GM21447 (cell line): Measurements from ENCODE around the gene RASL11A.
"Not testable (repeated sequence)": the region's sequence is repeated elsewhere in the genome, so short reads cannot be mapped to it uniquely, and the experiment has no call there.

Source experiments
- ATAC-seq: cut with Tn5 transposase; IDR thresholded peaks from one replicate; pipeline ENCODE4 v1.9.1; 2021; ENCODE audit not compliant: unreplicated experiment

RASL11A gene

GRCh38 chr13:27267596-27267995 lies 3.0 kb upstream of the RASL11A start:
- ATAC-seq: no peak

DNA sequence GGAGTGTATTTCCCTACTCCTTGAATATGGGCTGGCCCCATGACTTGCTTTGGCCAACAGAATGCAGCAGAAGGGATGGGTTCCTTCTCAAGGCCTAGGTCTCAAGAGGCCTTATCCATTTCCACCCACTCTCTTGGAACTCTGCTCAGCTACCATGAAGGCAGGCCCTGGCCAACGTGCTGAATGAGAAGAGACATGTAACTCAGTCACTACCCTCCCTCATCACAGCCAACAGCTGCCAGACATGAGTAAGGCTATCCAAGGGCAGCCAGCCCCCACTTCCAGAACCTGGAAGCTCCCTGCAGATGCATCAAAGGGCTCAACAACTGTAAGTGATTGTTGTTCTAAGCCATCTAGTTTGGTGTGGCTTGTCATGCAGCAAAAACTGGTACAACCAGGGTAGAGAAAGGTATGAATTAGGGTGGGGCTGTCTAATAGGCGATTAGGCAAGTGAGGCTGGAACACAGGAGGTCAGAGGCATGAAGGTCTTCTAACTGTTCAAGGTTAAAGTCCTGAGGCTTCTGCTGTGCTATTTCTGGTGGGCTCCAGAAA lies 1.4 kb upstream of the RASL11A start:
- ATAC-seq: no peak

DNA sequence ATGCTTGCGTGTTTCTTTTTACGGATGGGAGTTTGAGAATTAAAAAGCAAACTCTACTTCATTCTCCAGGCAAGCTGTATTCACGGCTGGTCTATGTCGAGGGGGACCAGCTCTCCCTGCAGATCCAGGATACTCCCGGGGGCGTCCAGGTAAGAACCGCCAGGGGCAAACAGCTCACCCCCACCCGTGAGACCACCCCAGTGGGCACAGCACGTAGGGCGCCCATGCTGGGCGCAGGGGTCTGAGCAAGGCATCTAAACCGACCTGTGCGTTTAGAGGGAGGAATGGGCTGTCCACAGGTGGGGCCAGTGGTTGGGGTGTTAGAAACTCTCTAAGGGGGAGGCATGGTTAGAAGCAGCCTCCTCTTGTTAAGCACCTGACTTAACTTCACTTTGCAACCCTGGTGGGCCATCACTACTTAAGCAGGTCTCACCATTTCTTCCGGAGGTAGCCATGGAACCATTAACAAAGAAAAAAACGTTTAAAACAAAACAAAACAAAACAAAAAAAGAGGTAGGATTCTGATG lies 1.0 kb downstream of the RASL11A start:
- no peak for ATAC-seq

GRCh38 chr13:27273658-27274425 lies 3.2 kb downstream of the RASL11A start:
- no peak for ATAC-seq

- no peak for ATAC-seq
These were observed 4.0 kb downstream of the RASL11A start for GRCh38 chr13:27274631-27275030.

DNA sequence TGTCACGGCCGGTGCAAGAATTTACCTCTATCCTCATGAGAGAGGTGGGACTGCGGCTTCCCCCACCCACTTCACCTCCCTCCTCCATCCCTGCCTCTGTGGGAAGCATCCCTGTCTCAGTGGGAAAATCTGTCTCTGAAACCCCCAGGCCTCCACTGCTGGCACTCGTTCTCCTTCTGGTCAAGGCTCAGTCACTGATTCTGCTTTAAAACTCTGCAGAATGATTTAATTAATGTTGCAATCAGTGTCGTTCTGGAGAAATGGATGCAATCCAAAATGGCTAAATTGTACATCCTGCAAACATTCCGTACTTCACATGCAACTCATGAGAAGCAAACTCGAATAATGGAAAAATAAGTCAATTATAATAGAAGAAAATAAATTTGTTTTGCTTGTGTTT lies 5.6 kb downstream of the RASL11A start:
- no peak for ATAC-seq

DNA sequence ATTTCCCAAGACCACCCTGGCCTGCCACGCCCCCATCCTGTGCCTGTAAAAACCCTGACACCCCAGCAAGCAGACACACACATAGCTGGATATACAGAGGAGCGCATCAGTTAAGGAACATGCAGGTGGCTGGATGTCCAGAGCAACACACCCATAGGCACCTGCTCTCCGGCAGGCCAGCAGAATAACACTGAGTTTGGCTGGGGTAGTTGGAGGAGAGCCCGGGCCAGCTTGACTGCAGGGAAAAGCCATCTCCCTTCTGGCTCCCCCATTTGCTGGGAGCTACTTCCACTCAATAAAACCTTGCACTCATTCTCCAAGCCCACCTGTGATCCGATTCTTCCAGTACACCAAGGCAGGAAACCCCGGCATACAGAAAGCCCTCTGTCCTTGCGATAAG lies 8.9 kb downstream of the RASL11A start:
- ATAC-seq: no peak

- ATAC-seq: no peak
These were observed 9.5 kb downstream of the RASL11A start for GRCh38 chr13:27280009-27280656.

DNA sequence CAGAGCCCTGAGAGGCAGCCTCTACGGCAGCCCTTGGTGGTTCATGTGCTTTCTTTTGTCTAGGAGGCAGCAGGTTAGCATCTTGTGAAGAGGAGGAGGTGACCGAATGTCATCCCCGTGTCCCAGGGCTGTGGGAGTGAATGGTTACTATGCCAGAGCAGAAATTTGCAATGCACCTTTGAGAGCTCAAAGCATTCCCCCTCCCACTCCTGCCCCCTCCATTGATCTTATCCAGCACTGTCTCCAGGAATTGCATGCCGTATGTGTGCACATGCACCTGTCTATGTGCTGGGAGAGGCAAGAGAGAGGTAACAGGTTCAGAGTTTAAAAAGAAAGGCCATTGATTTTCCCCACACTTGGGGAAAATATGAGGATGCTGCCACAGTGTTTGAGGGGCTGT lies 10.2 kb downstream of the RASL11A start:
- no peak for ATAC-seq

- ATAC-seq: no peak
These were observed 10.8 kb downstream of the RASL11A start for GRCh38 chr13:27281420-27281819.

- no peak for ATAC-seq
These were observed 13.4 kb downstream of the RASL11A start for GRCh38 chr13:27283906-27284493.

DNA sequence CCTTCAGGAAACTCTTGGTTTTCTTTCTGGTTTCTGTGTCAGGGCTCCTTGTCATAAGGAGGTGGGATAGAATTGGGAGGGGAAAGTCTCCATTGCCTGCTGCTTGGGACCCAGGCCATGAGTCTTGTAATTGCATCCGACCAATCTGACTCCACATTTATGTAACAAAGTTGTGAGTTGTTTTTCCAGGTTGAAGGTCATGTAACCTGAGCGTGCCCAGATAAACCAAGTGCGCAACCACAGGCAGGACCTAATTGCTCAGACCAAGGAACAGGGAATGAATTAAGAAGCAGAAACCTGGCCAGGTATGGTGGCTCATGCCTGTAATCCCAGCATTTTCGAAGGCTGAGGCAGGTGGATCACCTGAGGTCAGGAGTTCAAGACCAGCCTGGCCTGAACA lies 17.8 kb downstream of the RASL11A start:
- no peak for ATAC-seq

GRCh38 chr13:27289011-27289665 lies 18.5 kb downstream of the RASL11A start:
- no peak for ATAC-seq

GRCh38 chr13:27290715-27291114 lies 20.1 kb downstream of the RASL11A start:
- ATAC-seq: no peak

DNA sequence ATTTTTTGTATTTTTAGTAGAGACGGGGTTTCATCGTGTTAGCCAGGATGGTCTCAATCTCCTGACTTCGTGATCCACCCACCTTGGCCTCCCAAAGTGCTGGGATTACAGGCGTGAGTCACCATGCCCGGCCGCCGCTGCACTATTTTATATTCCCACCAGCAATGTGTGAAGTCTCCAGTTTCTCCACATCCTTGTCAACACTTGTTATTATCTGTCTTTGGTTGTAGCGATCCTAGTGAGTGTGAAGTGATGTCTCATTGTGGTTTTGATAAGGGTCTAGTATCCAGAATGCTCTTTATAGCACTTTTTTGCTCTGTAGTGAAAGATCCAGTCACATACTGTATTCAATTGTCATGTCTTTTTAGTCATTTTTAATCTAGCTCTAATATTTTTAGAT lies 21.3 kb downstream of the RASL11A start:
- not testable (repeated sequence) for ATAC-seq

- no peak for ATAC-seq
These were observed 22.6 kb downstream of the RASL11A start for GRCh38 chr13:27293076-27293691.

DNA sequence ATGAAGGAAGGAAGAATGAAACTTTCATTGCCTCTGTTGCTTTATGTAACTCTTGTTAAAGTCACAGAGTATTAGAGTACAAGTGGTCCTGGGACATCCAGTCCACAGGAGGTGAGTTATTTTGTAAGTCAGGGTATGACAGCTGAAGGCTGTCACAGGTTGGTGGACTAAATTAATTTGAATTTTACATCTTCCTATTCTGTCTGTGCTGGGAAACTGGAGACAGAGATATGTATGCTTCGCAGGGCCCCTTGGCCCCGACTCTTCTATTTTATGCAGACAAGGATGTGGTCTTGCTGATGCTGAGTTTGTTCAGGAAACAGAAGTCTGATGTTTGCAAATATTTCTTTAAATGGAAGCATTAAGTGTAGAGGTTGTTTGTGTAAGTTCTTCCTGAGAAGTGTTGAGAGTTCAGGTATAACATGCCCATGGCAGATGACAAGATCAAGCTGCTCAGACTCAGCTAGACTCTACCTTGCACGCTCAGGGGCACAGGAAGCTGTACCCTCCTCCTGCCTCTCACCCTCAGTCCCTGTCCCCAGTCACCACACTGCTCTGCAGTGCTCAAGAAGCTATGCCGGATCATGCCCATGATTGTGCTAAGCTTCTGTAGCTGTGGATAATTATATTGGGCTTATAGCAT lies 23.4 kb downstream of the RASL11A start:
- ATAC-seq: no peak

DNA sequence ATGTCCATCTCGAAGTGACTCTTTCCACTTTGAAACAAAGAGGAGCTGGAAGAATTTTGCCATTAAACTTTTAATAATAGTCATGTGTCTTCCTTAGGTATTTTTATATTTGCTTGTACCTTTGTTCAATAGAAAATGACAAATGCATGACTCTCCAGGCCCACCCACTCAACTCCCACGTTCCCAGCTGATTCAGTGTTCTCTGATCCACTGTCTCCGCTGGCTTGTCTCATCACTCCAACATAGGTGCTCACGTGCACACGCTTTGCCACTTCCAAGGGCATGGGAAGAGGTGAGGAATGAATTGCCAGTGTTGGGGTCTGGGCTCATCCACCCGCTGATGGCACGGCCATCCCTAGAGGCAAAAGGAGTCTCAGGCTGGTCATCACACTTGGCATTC lies 24.5 kb downstream of the RASL11A start:
- no peak for ATAC-seq

- ATAC-seq: no peak
These were observed 25.0 kb downstream of the RASL11A start for GRCh38 chr13:27295660-27296059.

GRCh38 chr13:27296496-27296895 lies 25.9 kb downstream of the RASL11A start:
- no peak for ATAC-seq
